Spleen (tissue), 11 donors: ENCODE data around the gene WNT6. TPM values are rescaled to one million over a fixed set of nuclear protein-coding genes. Genes with fewer than 3 reads are reported as not detected.

ENCODE experiments used
- DNase-seq: peaks from one replicate; pipeline ENCODE4 v3.0.0-alpha.2; 2020
- H3K27ac ChIP-seq, 8 donors: fragments of 200-600 bp; sonication (generic) in 7 of 8; 1 replicate in 4 of 8; 2 replicates in 4 of 8; pipeline versions ENCODE4 v1.5.0 to v1.8.0; 2016 to 2021; ENCODE audit warnings: inconsistent platforms in 4 of 8, mild to moderate bottlenecking in 4 of 8, moderate library complexity in 1 of 8
- H3K27me3 ChIP-seq, 7 donors: fragments of 200-600 bp; sonication (generic) in 6 of 7; replicated peaks in 1 of 7; 1 replicate in 4 of 7; 2 replicates in 3 of 7; pipeline versions ENCODE4 v1.5.0 to v1.8.0; 2016 to 2021; ENCODE audit warnings: inconsistent platforms in 3 of 7, mild to moderate bottlenecking in 1 of 7
- H3K36me3 ChIP-seq, 6 donors: fragments of 200-600 bp; sonication (generic) in 5 of 6; 1 replicate in 4 of 6; 2 replicates in 2 of 6; pipeline versions ENCODE4 v1.5.0 to v1.8.0; 2016 to 2021; ENCODE audit warnings: inconsistent platforms in 2 of 6
- H3K4me1 ChIP-seq, 6 donors: fragments of 200-600 bp; sonication (generic) in 5 of 6; 1 replicate in 3 of 6; 2 replicates in 3 of 6; pipeline versions ENCODE4 v1.5.0 to v1.8.0; 2016 to 2021; ENCODE audit warnings: inconsistent platforms in 3 of 6
- H3K4me3 ChIP-seq, 8 donors: fragments of 200-600 bp; sonication (generic) in 7 of 8; 1 replicate in 4 of 8; 2 replicates in 4 of 8; pipeline versions ENCODE4 v1.5.0 to v1.8.0; 2016 to 2021; ENCODE audit warnings: inconsistent platforms in 4 of 8, mild to moderate bottlenecking in 4 of 8, moderate library complexity in 2 of 8
- H3K9me3 ChIP-seq, 8 donors: fragments of 200-600 bp; sonication (generic) in 7 of 8; 1 replicate in 4 of 8; 2 replicates in 4 of 8; pipeline versions ENCODE4 v1.5.0 to v1.8.0; 2016 to 2021; ENCODE audit warnings: inconsistent platforms in 4 of 8
- CTCF ChIP-seq, 11 experiments: fragments of 200-600 bp in 7 of 11; fragments of 450-650 bp in 4 of 11; sonication (generic) in 4 of 11; IDR thresholded peaks in 8 of 11; conservative IDR thresholded peaks in 3 of 11; 1 replicate in 7 of 11; 2 replicates in 4 of 11; pipeline versions ENCODE4 v1.4.0 to v1.8.0; 2016 to 2021; ENCODE audit warnings: antibody characterized with exemption in 11 of 11, inconsistent platforms in 4 of 11, mild to moderate bottlenecking in 1 of 11
- POLR2A ChIP-seq, 3 donors: fragments of 450-650 bp; IDR thresholded peaks; one replicate each; pipeline ENCODE4 v1.5.1; 2017; ENCODE audit warnings: antibody characterized with exemption in 3 of 3, mild to moderate bottlenecking in 1 of 3
- POLR2AphosphoS5 ChIP-seq, 3 donors: sonication (generic); formaldehyde crosslinking; IDR thresholded peaks; one replicate each; pipeline ENCODE4 v1.5.1; 2017; ENCODE audit warnings: antibody characterized with exemption in 3 of 3
- WGBS, 5 donors: extraction: QIAGEN DNeasy Blood & Tissue Kit in 3 of 5; methylation state at CpG; one replicate each; pipeline versions ENCODE4 v1.1.5 to v1.1.7; 2013 to 2018; 5-methylcytosine and 5-hydroxymethylcytosine counted together
- intact Hi-C: fragments of 100-400 bp; cut with DNase I; formaldehyde crosslinking; loops from one replicate; pipeline ENCODE4 v1.15.0; 2023; ENCODE audit warnings: low total_unique reads
- polyA plus RNA-seq, 3 donors: library from polyadenylated mRNA; stranded (reverse); fragments of 200-250 nt; gene quantifications; one replicate each; pipeline ENCODE4 v1.2.1, GENCODE V29; 2013
- total RNA-seq, 7 donors: library from RNA; depleted of rRNA in 3 of 7; stranded (reverse); fragments of >200 nt in 3 of 7; fragmentation: NEBNext Ultra II Directional in 4 of 7; extraction: Animal tissue kit (Norgen Biotek cat#: 25700) in 4 of 7; gene quantifications; one replicate each; pipeline versions ENCODE4 v1.1.0 to v1.2.1, GENCODE V29; 2016 to 2021
- donor health status: healthy with polysubstance abuse.
- donor health status: DM: no; HTN: no; CAD: no; lungs with moderate emphysema.
- donor health status: DM: no; HTN: no; CAD: no.
- donor health status: Bipolar disorder and iron deficiency.
- donor health status: healthy.
- donor health status: DM: no; HTN: no; CAD: no.
- donor health status: DM: yes; HTN: yes; CAD: no.

The WNT6 gene
- total and polyA plus RNA-seq, 10 donors = 1.1 to 10.9 (median 6.7) TPM

- no peaks in the 10 kb centered on the region for H3K36me3 ChIP-seq
- whole genome bisulfite sequencing, 5 donors = 23 to 36% (median 34%) methylated on average over 8 to 16 of the region's 16 CpGs
- no peaks in the 10 kb centered on the region for H3K9me3 ChIP-seq
- intact Hi-C loops = no loop called here
- peaks cover 0 to 99% (median 24%) of the 10 kb centered on the region in 7 donors for H3K27me3 ChIP-seq
- peak; percentile 78 for DNase-seq
- H3K27ac ChIP-seq = peak overlapping the region in 7 of 8 donors; percentile 61 to 93 (median 79)
- TF ChIP-seq POLR2A (IDR thresholded peaks at IDR 0.05) = no peak
- no peak for TF ChIP-seq POLR2AphosphoS5 (IDR thresholded peaks at IDR 0.05)
- TF ChIP-seq CTCF (IDR thresholded peaks at IDR 0.05 in 8 of 11, conservative IDR thresholded peaks at IDR 0.05 in 3 of 11) = no peak
- H3K4me1 ChIP-seq = peaks cover 16 to 80% (median 68%) of the 10 kb centered on the region in 6 donors
- H3K4me3 ChIP-seq = peak overlapping the region in 1 of 8 donors; percentile 72
These were observed 19.5 kb downstream of the WNT6 start for GRCh38 chr2:218878926-218879761.

- Histone ChIP-seq H3K4me1 (peaks cover 16 to 86% (median 70%) of the 10 kb centered on the region in 6 donors), H3K9me3 (no peaks in the 10 kb centered on the region), H3K36me3 (no peaks in the 10 kb centered on the region), H3K4me3 (peak overlapping the region in 7 of 8 donors; percentile 30 to 72 (median 37)), H3K27me3 (peaks cover 0 to 99% (median 24%) of the 10 kb centered on the region in 7 donors), H3K27ac (peak overlapping the region in 7 of 8 donors; percentile 61 to 93 (median 79))
- 6 to 14% (median 8%) methylated on average over 10 to 11 of the region's 11 CpGs for WGBS, 5 donors
- no peak for TF ChIP-seq POLR2AphosphoS5 (IDR thresholded peaks at IDR 0.05)
- TF ChIP-seq POLR2A (IDR thresholded peaks at IDR 0.05) = no peak
- TF ChIP-seq CTCF (IDR thresholded peaks at IDR 0.05 in 8 of 11, conservative IDR thresholded peaks at IDR 0.05 in 3 of 11) = no peak
- no peak for DNase-seq
- intact Hi-C loops = no loop called here
These were observed 20.1 kb downstream of the WNT6 start for GRCh38 chr2:218879776-218880101.

GRCh38 chr2:218880102-218880858 is 20.7 kb downstream of the WNT6 start, which contains the start of gene WNT10A:
TSS of gene WNT10A (plus strand) at chr2:218880852. CDS start at chr2:218880996, 144 bp downstream.
- Histone ChIP-seq H3K4me1 (peaks cover 16 to 89% (median 72%) of the 10 kb centered on the region in 6 donors), H3K9me3 (no peaks in the 10 kb centered on the region), H3K4me3 (peak within 1 kb of the TSS; percentile 25 to 72 (median 36)), H3K36me3 (no peaks in the 10 kb centered on the region), H3K27me3 (peaks cover 0 to 99% (median 24%) of the 10 kb centered on the region in 7 donors), H3K27ac (peak within 1 kb of the TSS; percentile 6 to 93 (median 78))
- 0 to 2% (median 1%) methylated on average over 34 to 58 of the region's 58 CpGs for WGBS, 5 donors
- TF ChIP-seq POLR2AphosphoS5 (IDR thresholded peaks at IDR 0.05) (peak; percentile 84 to 89 (median 87)), POLR2A (IDR thresholded peaks at IDR 0.05) (peak in 1 of 3 donors; percentile 32), CTCF (IDR thresholded peaks at IDR 0.05 in 8 of 11, conservative IDR thresholded peaks at IDR 0.05 in 3 of 11) (no peak)
- peak; percentile 96 for DNase-seq
- intact Hi-C loops = no loop called here
